BJ (cell line): ENCODE results near the gene ONECUT3. TPM values are rescaled to one million over a fixed set of nuclear protein-coding genes. Genes with fewer than 3 reads are reported as not detected.

Experiments used
- CTCF ChIA-PET: fragments of 350-600 bp; formaldehyde crosslinking; extraction: SDS; loops from one replicate; lab custom pipeline; 2021; ENCODE audit warnings: antibody characterized with exemption, inconsistent platforms; lab: Yijun Ruan, JAX
- POLR2A ChIA-PET: fragments of 300-600 bp; sonication (Branson Sonifier 250); formaldehyde crosslinking; extraction: SDS; loops from one replicate; lab custom pipeline; 2021; ENCODE audit warnings: antibody characterized with exemption; lab: Charles Lee
- DNase-seq: peaks from one replicate; pipeline ENCODE4 v3.0.0-alpha.2; 2011; ENCODE audit warnings: low read depth
- H3K27me3 ChIP-seq: 2 replicates; pipeline ENCODE4 v1.6.0; 2011; ENCODE audit warnings: low read length; ENCODE audit not compliant: control insufficient read depth, insufficient read depth
- H3K36me3 ChIP-seq: 2 replicates; pipeline ENCODE4 v1.5.1; 2011; ENCODE audit warnings: low read length; ENCODE audit not compliant: control insufficient read depth, insufficient read depth
- H3K4me3 ChIP-seq: 2 replicates; pipeline ENCODE4 v1.5.1; 2011; ENCODE audit warnings: low read depth, mild to moderate bottlenecking, control low read depth, low read length
- polyA plus RNA-seq: library from polyadenylated mRNA; depleted of rRNA; stranded (reverse); fragments of >200 nt; gene quantifications from 2 replicates; pipeline ENCODE4 v1.2.3, GENCODE V29; 2011
- TF ChIP-seq, protein P1 (sequence below): IDR thresholded peaks from 2 replicates; pipeline ENCODE4 v1.5.1; 2011; ENCODE audit warnings: low read depth, mild to moderate bottlenecking, control low read depth, inconsistent platforms, low read length, moderate library complexity; ENCODE audit not compliant: insufficient read depth

The ONECUT3 gene
- polyA plus RNA-seq, 1 experiment: not detected

DNA sequence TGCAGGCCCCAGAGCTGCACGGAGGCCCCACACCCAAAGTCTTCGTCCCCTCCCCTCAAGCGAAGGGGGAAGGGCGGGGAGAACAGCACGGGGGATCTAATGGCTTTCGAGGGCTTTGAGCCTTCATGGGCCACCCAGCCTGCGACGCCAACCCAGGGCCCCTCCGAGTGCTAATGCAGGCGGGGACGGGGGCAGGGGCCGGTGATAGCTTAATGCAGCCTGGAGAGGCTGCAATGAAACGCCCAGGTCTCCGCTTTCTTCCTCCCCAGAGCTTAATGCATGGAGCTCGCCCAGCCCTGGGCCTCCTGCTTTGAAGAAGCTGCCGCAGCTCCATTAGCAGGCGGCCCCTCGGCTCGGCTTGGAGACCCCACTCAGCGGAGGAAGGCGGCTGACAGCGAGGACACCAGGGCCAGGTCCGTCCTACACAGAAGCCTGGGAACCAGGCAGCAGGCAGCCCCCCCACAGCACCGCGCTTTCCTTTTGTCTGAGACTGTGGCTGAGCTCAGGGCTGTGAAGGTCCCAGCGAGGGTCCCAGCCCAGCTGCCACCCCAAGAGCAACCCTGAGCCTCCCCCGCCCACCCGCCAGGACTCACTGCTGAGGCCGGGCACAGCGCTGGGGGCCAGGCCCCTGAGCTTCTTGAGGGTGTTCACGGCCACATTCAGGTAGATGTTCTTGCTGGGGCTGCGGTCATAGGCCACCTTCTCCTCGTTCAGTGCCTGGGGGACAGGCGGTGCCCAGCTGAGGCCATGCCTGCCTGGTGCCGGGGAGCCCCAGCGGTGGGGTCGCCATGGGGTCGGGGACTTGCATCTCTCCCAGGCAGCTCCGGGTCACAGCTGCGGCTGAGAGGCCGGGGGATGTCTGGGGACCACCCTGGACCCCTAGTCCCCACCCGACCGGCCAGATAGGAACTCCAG, 66.3 kb downstream of the ONECUT3 start:
- Histone ChIP-seq H3K27me3 (no peaks in the 10 kb centered on the region), H3K4me3 (no peak overlapping the region), H3K36me3 (peaks cover 59% of the 10 kb centered on the region)
- ChIA-PET POLR2A (no interaction called here), CTCF (interaction anchor here (0.6 to 1.7 kb wide), 4 partner anchors 17 to 34 kb away, joined by 3 to 8 read pairs (median 4); no protein-coding TSS in a partner anchor)
- no peak for DNase-seq
- TF ChIP-seq, protein P1, sequence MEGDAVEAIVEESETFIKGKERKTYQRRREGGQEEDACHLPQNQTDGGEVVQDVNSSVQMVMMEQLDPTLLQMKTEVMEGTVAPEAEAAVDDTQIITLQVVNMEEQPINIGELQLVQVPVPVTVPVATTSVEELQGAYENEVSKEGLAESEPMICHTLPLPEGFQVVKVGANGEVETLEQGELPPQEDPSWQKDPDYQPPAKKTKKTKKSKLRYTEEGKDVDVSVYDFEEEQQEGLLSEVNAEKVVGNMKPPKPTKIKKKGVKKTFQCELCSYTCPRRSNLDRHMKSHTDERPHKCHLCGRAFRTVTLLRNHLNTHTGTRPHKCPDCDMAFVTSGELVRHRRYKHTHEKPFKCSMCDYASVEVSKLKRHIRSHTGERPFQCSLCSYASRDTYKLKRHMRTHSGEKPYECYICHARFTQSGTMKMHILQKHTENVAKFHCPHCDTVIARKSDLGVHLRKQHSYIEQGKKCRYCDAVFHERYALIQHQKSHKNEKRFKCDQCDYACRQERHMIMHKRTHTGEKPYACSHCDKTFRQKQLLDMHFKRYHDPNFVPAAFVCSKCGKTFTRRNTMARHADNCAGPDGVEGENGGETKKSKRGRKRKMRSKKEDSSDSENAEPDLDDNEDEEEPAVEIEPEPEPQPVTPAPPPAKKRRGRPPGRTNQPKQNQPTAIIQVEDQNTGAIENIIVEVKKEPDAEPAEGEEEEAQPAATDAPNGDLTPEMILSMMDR: no peak

- DNase-seq: no peak
- H3K27me3 ChIP-seq: no peaks in the 10 kb centered on the region
- H3K4me3 ChIP-seq: no peak overlapping the region
- TF ChIP-seq, protein P1: no peak
- ChIA-PET CTCF (interaction anchor here (1.2 to 1.3 kb wide), 2 partner anchors 15 to 150 kb away, joined by 3 read pairs; no protein-coding TSS in a partner anchor), POLR2A (no interaction called here)
- peaks cover 47% of the 10 kb centered on the region for H3K36me3 ChIP-seq
These were observed 68.9 kb downstream of the ONECUT3 start for GRCh38 chr19:1822210-1822609.

GRCh38 chr19:1823020-1823419, 69.7 kb downstream of the ONECUT3 start:
- no peaks in the 10 kb centered on the region for H3K27me3 ChIP-seq
- ChIA-PET CTCF (interaction anchor here (0.7 to 1.2 kb wide), 2 partner anchors 15 to 151 kb away, joined by 3 read pairs; no protein-coding TSS in a partner anchor), POLR2A (no interaction called here)
- peaks cover 43% of the 10 kb centered on the region for H3K36me3 ChIP-seq
- H3K4me3 ChIP-seq: no peak overlapping the region
- TF ChIP-seq, protein P1: no peak
- no peak for DNase-seq

- no peak overlapping the region for H3K4me3 ChIP-seq
- TF ChIP-seq, protein P1: no peak
- peaks cover 36% of the 10 kb centered on the region for H3K36me3 ChIP-seq
- POLR2A ChIA-PET: no interaction called here
- no peak for DNase-seq
- H3K27me3 ChIP-seq: no peaks in the 10 kb centered on the region
- CTCF ChIA-PET: interaction anchor here (0.7 to 4.2 kb wide), 6 partner anchors 9 to 277 kb away, joined by 3 to 25 read pairs (median 5); partner anchors contain the start of gene ATP8B3
These were observed 70.4 kb downstream of the ONECUT3 start for GRCh38 chr19:1823539-1824251.

DNA sequence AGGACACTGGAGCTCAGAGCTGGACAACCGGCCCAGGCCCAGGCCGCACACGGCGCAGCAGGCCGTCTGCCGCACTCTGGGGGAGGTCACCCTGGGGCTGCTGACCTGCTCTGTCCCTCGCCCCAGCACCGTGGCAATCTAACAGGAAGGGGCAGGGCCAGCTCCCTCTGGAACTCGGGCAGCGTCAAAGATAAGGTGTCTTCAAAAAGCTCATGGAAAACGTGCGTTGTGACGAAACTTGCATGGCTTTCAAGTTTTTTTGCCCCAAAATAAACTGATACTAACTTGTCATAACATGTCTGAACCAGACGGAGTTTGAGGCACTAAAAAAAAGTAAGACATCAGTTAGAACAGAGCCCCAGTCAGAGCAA, 70.9 kb downstream of the ONECUT3 start:
- Histone ChIP-seq H3K4me3 (no peak overlapping the region), H3K27me3 (no peaks in the 10 kb centered on the region), H3K36me3 (peaks cover 36% of the 10 kb centered on the region)
- TF ChIP-seq, protein P1: no peak
- DNase-seq: no peak
- CTCF ChIA-PET: interaction anchor here (0.8 to 4.2 kb wide), 5 partner anchors 10 to 278 kb away, joined by 3 to 25 read pairs (median 6); partner anchors contain the start of gene ATP8B3
- POLR2A ChIA-PET: no interaction called here
